CD14-positive monocyte (primary cell): ENCODE measurements around the gene OR2V2. TPM values are rescaled to one million over a fixed set of nuclear protein-coding genes. Genes with fewer than 3 reads are reported as not detected.
A peak's percentile ranks its signal among the peaks of the same experiment; 100 is the strongest.

Experiments used
- DNase-seq, 3 donors: peaks; one replicate each; pipeline ENCODE4 v3.0.0-alpha.2; 2011 to 2022
- H2AFZ ChIP-seq: 2 replicates; pipeline ENCODE4 v1.6.0; 2012; ENCODE audit warnings: mild to moderate bottlenecking, low read depth, low read length, inconsistent platforms; ENCODE audit not compliant: insufficient read depth, poor library complexity, severe bottlenecking
- H3K27ac ChIP-seq, 2 donors: 1 replicate in 1 of 2; 2 replicates in 1 of 2; pipeline ENCODE4 v1.5.1; 2012 to 2013; ENCODE audit warnings: low read length in 2 of 2, control low read depth in 1 of 2, inconsistent platforms in 1 of 2, low read depth in 1 of 2, mild to moderate bottlenecking in 1 of 2
- H3K27me3 ChIP-seq, 2 donors: one replicate each; pipeline versions ENCODE4 v1.6.0 to v1.6.1; 2011 to 2013; ENCODE audit warnings: low read length in 2 of 2; ENCODE audit not compliant: control insufficient read depth in 2 of 2, insufficient read depth in 2 of 2
- H3K36me3 ChIP-seq, 2 donors: replicated peaks in 1 of 2; 1 replicate in 1 of 2; 2 replicates in 1 of 2; pipeline versions ENCODE4 v1.5.1 to v1.6.1; 2012 to 2013; ENCODE audit warnings: low read length in 2 of 2, control low read depth in 1 of 2, inconsistent platforms in 1 of 2, mild to moderate bottlenecking in 1 of 2; ENCODE audit not compliant: insufficient read depth in 2 of 2, control insufficient read depth in 1 of 2
- H3K4me1 ChIP-seq, 2 donors: 1 replicate in 1 of 2; 2 replicates in 1 of 2; pipeline versions ENCODE4 v1.5.1 to v1.6.1; 2012 to 2013; ENCODE audit warnings: low read length in 2 of 2, control low read depth in 1 of 2, inconsistent platforms in 1 of 2, mild to moderate bottlenecking in 1 of 2, moderate library complexity in 1 of 2; ENCODE audit not compliant: insufficient read depth in 2 of 2, control insufficient read depth in 1 of 2
- H3K4me2 ChIP-seq: replicated peaks from 2 replicates; pipeline ENCODE3; 2012; ENCODE audit warnings: low read length, moderate library complexity, mild to moderate bottlenecking; ENCODE audit not compliant: poor library complexity, severe bottlenecking; ENCODE audit errors: extremely low read depth
- H3K4me3 ChIP-seq, 3 experiments: fragments of 200-600 bp in 1 of 3; sonication (generic) in 1 of 3; replicated peaks in 1 of 3; 1 replicate in 2 of 3; 2 replicates in 1 of 3; pipeline ENCODE4 v1.5.1; 2011 to 2013; ENCODE audit warnings: low read length in 3 of 3, mild to moderate bottlenecking in 3 of 3, control low read depth in 2 of 3, low read depth in 2 of 3, inconsistent platforms in 1 of 3, moderate library complexity in 1 of 3
- H3K79me2 ChIP-seq: 2 replicates; pipeline ENCODE4 v1.6.0; 2012; ENCODE audit warnings: mild to moderate bottlenecking, control low read depth, inconsistent platforms, low read length, moderate library complexity; ENCODE audit not compliant: insufficient read depth
- H3K9ac ChIP-seq: 2 replicates; pipeline ENCODE4 v1.6.0; 2017; ENCODE audit warnings: low read length, mild to moderate bottlenecking; ENCODE audit not compliant: insufficient read depth, poor library complexity, severe bottlenecking
- H3K9me3 ChIP-seq, 2 donors: replicated peaks in 1 of 2; 1 replicate in 1 of 2; 2 replicates in 1 of 2; pipeline versions ENCODE4 v1.5.1 to v1.6.1; 2012 to 2013; ENCODE audit warnings: low read length in 2 of 2, control low read depth in 1 of 2; ENCODE audit not compliant: control insufficient read depth in 1 of 2, insufficient read depth in 1 of 2
- H4K20me1 ChIP-seq: 2 replicates; pipeline ENCODE4 v1.6.0; 2012; ENCODE audit warnings: mild to moderate bottlenecking, low read length, control low read depth, moderate library complexity; ENCODE audit not compliant: insufficient read depth
- H3K27ac Mint-ChIP-seq, 7 donors: one replicate each; pipeline ENCODE4 v1.8.0; 2020; ENCODE audit warnings: mild to moderate bottlenecking in 7 of 7, mixed read lengths in 7 of 7, moderate library complexity in 6 of 7, inconsistent platforms in 2 of 7
- H3K27me3 Mint-ChIP-seq, 3 donors: one replicate each; pipeline ENCODE4 v1.8.0; 2021 to 2022; ENCODE audit warnings: low read depth in 3 of 3, mild to moderate bottlenecking in 3 of 3, mixed read lengths in 3 of 3, moderate library complexity in 3 of 3, inconsistent platforms in 1 of 3
- H3K36me3 Mint-ChIP-seq, 2 donors: one replicate each; pipeline ENCODE4 v1.8.0; 2020; ENCODE audit warnings: mixed read lengths in 2 of 2, inconsistent platforms in 1 of 2, mild to moderate bottlenecking in 1 of 2
- H3K4me1 Mint-ChIP-seq: one replicate; pipeline ENCODE4 v1.8.0; 2020; ENCODE audit warnings: mild to moderate bottlenecking, mixed read lengths
- H3K4me3 Mint-ChIP-seq, 2 donors: one replicate each; pipeline ENCODE4 v1.8.0; 2020; ENCODE audit warnings: mild to moderate bottlenecking in 2 of 2, mixed read lengths in 2 of 2, moderate library complexity in 1 of 2
- H3K9me3 Mint-ChIP-seq, 7 donors: one replicate each; pipeline ENCODE4 v1.8.0; 2020 to 2022; ENCODE audit warnings: mixed read lengths in 7 of 7, mild to moderate bottlenecking in 6 of 7, moderate library complexity in 6 of 7, inconsistent platforms in 2 of 7
- CTCF ChIP-seq: fragments of 200-600 bp; IDR thresholded peaks from one replicate; pipeline ENCODE4 v1.8.0; 2022; ENCODE audit warnings: antibody characterized with exemption, mild to moderate bottlenecking
- WGBS: methylation state at CpG from one replicate; pipeline ENCODE4 v1.1.5; 2013; ENCODE audit warnings: missing lambda C conversion rate; ENCODE audit not compliant: insufficient coverage; 5-methylcytosine and 5-hydroxymethylcytosine counted together
- intact Hi-C, 2 donors: fragments of 100-400 bp; cut with micrococcal nuclease; formaldehyde crosslinking; loops; one replicate each; pipeline versions ENCODE4 v1.15.0 to v1.15.1; 2023
- polyA plus RNA-seq, 3 donors: library from polyadenylated mRNA; depleted of rRNA in 1 of 3; unstranded in 2 of 3; stranded (reverse) in 1 of 3; fragments of 300-500 nt in 2 of 3; fragments of >200 nt in 1 of 3; fragmentation: Illumina TruSeq in 2 of 3; gene quantifications; 1 replicate in 2 of 3; 2 replicates in 1 of 3; pipeline ENCODE4 v1.2.3, GENCODE V29; 2012 to 2021

OR2V2 gene
- polyA plus RNA-seq, 3 donors, result not detected

- H3K4me1 ChIP-seq, result peaks cover 26 to 27% of the 10 kb centered on the region in 2 donors
- no peak overlapping the region for H3K27ac ChIP-seq
- intact Hi-C loops, result loop anchor here in 1 of 2 donors (5.0 kb wide), 1 partner anchor 68 kb away; the partner anchor contains the start of gene TRIM52
- H3K4me3 ChIP-seq, result no peak overlapping the region
- peaks cover 0 to 3% (median 0%) of the 10 kb centered on the region in 7 donors for H3K9me3 Mint-ChIP-seq
- TF ChIP-seq CTCF, result no peak
- H3K36me3 ChIP-seq, result peaks cover 0 to 30% of the 10 kb centered on the region in 2 donors
- no peak overlapping the region for H2AFZ ChIP-seq
- no peak for DNase-seq
- H3K4me3 Mint-ChIP-seq, result no peak overlapping the region
- H3K27ac Mint-ChIP-seq, result no peak overlapping the region
- peaks cover 22 to 49% of the 10 kb centered on the region in 2 donors for H3K36me3 Mint-ChIP-seq
- peaks cover 27% of the 10 kb centered on the region for H3K4me1 Mint-ChIP-seq
- H4K20me1 ChIP-seq, result no peaks in the 10 kb centered on the region
- no peak overlapping the region for H3K9ac ChIP-seq
- H3K9me3 ChIP-seq, result no peaks in the 10 kb centered on the region
- no peak overlapping the region for H3K4me2 ChIP-seq
- H3K79me2 ChIP-seq, result no peaks in the 10 kb centered on the region
- H3K27me3 ChIP-seq, result peaks cover 0 to 7% of the 10 kb centered on the region in 2 donors
- H3K27me3 Mint-ChIP-seq, result peaks cover 0 to 12% (median 8%) of the 10 kb centered on the region in 3 donors
- 85% methylated on average over 21 of the region's 21 CpGs for WGBS
Observed at GRCh38 chr5:181194489-181195248, 47.3 kb downstream of the OR2V2 start.

GRCh38 chr5:181195249-181195761 lies 47.9 kb downstream of the OR2V2 start:
- intact Hi-C loops, result no loop called here
- Mint-ChIP-seq H3K27me3 (peaks cover 0 to 11% (median 2%) of the 10 kb centered on the region in 3 donors), H3K27ac (peak overlapping the region in 1 of 7 donors; percentile 52), H3K4me3 (no peak overlapping the region), H3K9me3 (peaks cover 0 to 3% (median 0%) of the 10 kb centered on the region in 7 donors), H3K36me3 (peaks cover 22 to 52% of the 10 kb centered on the region in 2 donors), H3K4me1 (peaks cover 27% of the 10 kb centered on the region)
- H3K27ac ChIP-seq, result no peak overlapping the region
- no peak overlapping the region for H3K4me3 ChIP-seq
- 93% methylated on average over 39 of the region's 45 CpGs for WGBS
- peaks cover 0 to 30% of the 10 kb centered on the region in 2 donors for H3K36me3 ChIP-seq
- no peak for DNase-seq
- no peaks in the 10 kb centered on the region for H3K9me3 ChIP-seq
- no peak overlapping the region for H3K4me2 ChIP-seq
- H2AFZ ChIP-seq, result no peak overlapping the region
- peaks cover 0 to 4% of the 10 kb centered on the region in 2 donors for H3K27me3 ChIP-seq
- H3K9ac ChIP-seq, result no peak overlapping the region
- H3K79me2 ChIP-seq, result no peaks in the 10 kb centered on the region
- H3K4me1 ChIP-seq, result peaks cover 26 to 27% of the 10 kb centered on the region in 2 donors
- H4K20me1 ChIP-seq, result no peaks in the 10 kb centered on the region
- TF ChIP-seq CTCF, result no peak
